H1 (cell line): ENCODE data around the gene SERTAD2.

Experiments
- EZH2 ChIP-seq: fragments of 200-600 bp; sonication (generic); IDR thresholded peaks from 2 replicates; pipeline ENCODE4 v1.7.1; 2012; ENCODE audit warnings: low read depth, mild to moderate bottlenecking, moderate library complexity, low read length, inconsistent platforms; ENCODE audit not compliant: severe bottlenecking
- POLR2A ChIP-seq, 2 experiments: IDR thresholded peaks; 1 replicate in 1 of 2; 2 replicates in 1 of 2; pipeline ENCODE4 v1.6.1; 2011; ENCODE audit warnings: low read depth in 2 of 2, low read length in 2 of 2, mild to moderate bottlenecking in 2 of 2; ENCODE audit errors: control extremely low read depth in 1 of 2
- POU5F1 ChIP-seq: IDR thresholded peaks from 2 replicates; pipeline ENCODE4 v1.6.1; 2011; ENCODE audit warnings: low read depth, mild to moderate bottlenecking, low read length, moderate library complexity
- RXRA ChIP-seq: IDR thresholded peaks from 2 replicates; pipeline ENCODE4 v1.6.1; 2011; ENCODE audit warnings: low read depth, mild to moderate bottlenecking, low read length, moderate library complexity; ENCODE audit not compliant: insufficient read depth
- SIN3A ChIP-seq, 2 experiments: IDR thresholded peaks in 1 of 2; conservative IDR thresholded peaks in 1 of 2; 2 replicates each; pipeline ENCODE4 v1.6.1; 2011 to 2012; ENCODE audit warnings: low read length in 2 of 2, improper control_type of control experiment in 1 of 2, low read depth in 1 of 2, mild to moderate bottlenecking in 1 of 2
- YY1 ChIP-seq: IDR thresholded peaks from 2 replicates; pipeline ENCODE4 v1.6.1; 2011; ENCODE audit warnings: low read depth, mild to moderate bottlenecking, low read length
- TF ChIP-seq, protein P1 (sequence below), 3 experiments: IDR thresholded peaks; 1 replicate in 2 of 3; 2 replicates in 1 of 3; pipeline versions ENCODE4 v1.5.1 to v1.6.1; 2011; ENCODE audit warnings: low read length in 3 of 3, mild to moderate bottlenecking in 3 of 3, inconsistent platforms in 2 of 3, low read depth in 1 of 3, moderate library complexity in 1 of 3; ENCODE audit not compliant: insufficient read depth in 1 of 3; ENCODE audit errors: control extremely low read depth in 1 of 3
- TF ChIP-seq, protein P2 (sequence below): IDR thresholded peaks from 2 replicates; pipeline ENCODE4 v1.6.1; 2011; ENCODE audit warnings: low read length, improper control_type of control experiment

DNA sequence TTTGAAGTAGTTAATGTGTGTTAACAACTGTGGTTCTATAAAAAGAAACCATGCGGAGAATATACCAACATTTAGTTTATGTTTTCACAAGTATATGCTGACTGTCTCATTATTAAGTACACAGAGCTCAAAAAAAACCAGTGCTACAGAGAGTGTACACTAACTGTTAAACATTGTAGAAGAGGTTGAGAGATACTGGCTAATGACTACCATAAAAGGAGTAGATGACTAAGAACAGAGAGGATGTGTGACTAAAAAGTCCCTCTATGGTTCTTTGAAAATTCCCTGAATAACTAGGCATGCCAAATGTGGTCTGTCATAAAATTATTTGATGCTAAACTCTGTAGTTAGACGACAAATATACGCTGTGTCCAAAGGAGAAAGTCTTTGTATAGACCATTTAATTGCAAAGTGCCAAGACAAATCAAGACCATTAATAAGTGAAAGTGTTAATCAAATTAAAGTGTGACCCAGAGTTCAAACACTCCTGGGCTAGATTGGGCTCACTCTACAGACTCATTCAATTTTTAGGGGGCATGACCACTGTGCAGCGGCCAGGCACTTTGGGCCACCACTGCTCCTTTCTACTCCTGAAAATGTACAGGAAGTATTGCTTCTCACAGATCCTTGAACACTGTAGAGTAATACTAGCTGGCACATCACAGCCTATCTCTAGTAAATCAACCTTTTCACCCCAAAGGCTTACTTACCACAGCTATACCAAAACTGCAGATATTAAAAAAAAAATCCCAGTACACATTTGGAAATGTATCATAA is 45.1 kb upstream of the SERTAD2 start:
- TF ChIP-seq YY1, result no peak
- TF ChIP-seq, protein P1, sequence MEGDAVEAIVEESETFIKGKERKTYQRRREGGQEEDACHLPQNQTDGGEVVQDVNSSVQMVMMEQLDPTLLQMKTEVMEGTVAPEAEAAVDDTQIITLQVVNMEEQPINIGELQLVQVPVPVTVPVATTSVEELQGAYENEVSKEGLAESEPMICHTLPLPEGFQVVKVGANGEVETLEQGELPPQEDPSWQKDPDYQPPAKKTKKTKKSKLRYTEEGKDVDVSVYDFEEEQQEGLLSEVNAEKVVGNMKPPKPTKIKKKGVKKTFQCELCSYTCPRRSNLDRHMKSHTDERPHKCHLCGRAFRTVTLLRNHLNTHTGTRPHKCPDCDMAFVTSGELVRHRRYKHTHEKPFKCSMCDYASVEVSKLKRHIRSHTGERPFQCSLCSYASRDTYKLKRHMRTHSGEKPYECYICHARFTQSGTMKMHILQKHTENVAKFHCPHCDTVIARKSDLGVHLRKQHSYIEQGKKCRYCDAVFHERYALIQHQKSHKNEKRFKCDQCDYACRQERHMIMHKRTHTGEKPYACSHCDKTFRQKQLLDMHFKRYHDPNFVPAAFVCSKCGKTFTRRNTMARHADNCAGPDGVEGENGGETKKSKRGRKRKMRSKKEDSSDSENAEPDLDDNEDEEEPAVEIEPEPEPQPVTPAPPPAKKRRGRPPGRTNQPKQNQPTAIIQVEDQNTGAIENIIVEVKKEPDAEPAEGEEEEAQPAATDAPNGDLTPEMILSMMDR (IDR thresholded peaks at IDR 0.05; ENCODE audit: control extremely low read depth in 1 of 3, insufficient read depth in 1 of 3, low read depth in 1 of 3, low read length in 3 of 3), result no peak
- TF ChIP-seq POLR2A (IDR thresholded peaks at IDR 0.05; ENCODE audit: control extremely low read depth in 1 of 2, low read depth in 2 of 2, low read length in 2 of 2), result no peak
- TF ChIP-seq RXRA, result no peak
- TF ChIP-seq EZH2, result no peak
- no peak for TF ChIP-seq POU5F1
- TF ChIP-seq, protein P2, sequence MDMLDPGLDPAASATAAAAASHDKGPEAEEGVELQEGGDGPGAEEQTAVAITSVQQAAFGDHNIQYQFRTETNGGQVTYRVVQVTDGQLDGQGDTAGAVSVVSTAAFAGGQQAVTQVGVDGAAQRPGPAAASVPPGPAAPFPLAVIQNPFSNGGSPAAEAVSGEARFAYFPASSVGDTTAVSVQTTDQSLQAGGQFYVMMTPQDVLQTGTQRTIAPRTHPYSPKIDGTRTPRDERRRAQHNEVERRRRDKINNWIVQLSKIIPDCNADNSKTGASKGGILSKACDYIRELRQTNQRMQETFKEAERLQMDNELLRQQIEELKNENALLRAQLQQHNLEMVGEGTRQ, result no peak
- TF ChIP-seq SIN3A (conservative IDR thresholded peaks at IDR 0.05 in 1 of 2, IDR thresholded peaks at IDR 0.05 in 1 of 2; ENCODE audit: low read depth in 1 of 2, low read length in 2 of 2), result no peak
